Dedifferentiated amniotic fluid mesenchymal stem cell (primary cell): Measurements from ENCODE around the gene OPN4.

Source experiments
- DNase-seq: peaks from one replicate; pipeline ENCODE4 v3.0.0-alpha.2; 2016; ENCODE audit errors: extremely low spot score

The OPN4 gene

GRCh38 chr10:86681047-86681446, 26.7 kb downstream of the OPN4 start:
- DNase-seq = no peak

- DNase-seq = no peak
Measured at GRCh38 chr10:86681722-86682386, 27.5 kb downstream of the OPN4 start.

- no peak for DNase-seq
Measured at GRCh38 chr10:86682675-86683074, 28.3 kb downstream of the OPN4 start.

- no peak for DNase-seq
Measured at GRCh38 chr10:86684331-86685097, 30.2 kb downstream of the OPN4 start.

DNA sequence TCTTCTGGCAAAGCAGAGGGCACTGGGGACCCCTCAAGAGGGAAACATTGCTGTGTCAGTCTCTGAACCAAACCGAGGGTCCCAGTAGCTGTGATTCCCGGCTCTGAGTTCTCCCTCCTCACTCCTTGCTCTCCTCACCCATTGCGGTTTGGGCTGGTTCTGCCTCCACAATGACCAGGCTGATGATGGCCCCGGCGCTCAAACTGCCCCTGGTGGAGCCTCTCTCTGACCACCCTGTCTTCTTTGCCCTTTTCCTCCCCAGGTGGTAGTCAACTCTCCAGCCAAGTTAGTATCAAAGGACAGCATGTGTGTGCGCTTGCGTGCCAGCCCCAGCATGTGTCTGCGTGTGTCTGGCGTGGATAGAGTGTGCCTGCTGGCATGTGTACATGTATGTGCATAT, 31.1 kb downstream of the OPN4 start:
- no peak for DNase-seq

DNA sequence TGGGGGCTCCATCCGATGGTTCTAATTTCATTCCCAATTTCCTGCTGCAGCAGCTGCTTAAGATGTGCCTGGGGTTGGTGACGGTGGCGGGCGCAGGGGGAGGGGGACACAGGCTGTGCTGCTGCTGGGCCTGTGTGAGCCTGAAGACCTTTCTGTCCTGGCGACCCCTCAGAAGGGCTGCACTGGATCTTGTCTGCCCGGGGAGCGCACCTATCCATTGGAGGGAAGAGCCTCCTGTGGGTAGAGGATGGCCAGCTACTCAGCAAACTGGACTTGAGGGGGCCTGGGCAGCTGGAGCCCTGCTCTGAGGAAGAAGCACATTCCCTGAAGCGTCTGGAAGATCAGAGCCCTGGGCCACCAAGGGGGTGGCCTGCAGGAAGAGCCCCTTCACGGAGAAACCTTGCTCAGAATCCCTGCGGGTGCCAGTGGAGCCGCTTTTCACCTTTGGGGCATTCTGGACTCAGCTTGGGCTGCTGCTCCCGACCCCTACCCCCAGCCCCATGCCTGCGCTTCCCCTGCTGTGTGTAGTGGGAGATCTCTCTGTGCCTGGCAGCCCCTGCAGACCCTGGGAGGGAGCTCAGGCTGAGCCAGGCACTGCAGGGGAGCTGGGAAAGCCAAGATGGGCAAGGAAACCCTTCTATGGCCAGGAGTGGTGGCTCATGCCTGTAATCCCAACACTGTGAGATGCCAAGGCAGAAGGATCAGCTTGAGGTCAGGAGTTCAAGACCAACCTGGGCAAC, 31.7 kb downstream of the OPN4 start:
- no peak for DNase-seq

GRCh38 chr10:86686972-86687371, 32.6 kb downstream of the OPN4 start:
- no peak for DNase-seq

DNA sequence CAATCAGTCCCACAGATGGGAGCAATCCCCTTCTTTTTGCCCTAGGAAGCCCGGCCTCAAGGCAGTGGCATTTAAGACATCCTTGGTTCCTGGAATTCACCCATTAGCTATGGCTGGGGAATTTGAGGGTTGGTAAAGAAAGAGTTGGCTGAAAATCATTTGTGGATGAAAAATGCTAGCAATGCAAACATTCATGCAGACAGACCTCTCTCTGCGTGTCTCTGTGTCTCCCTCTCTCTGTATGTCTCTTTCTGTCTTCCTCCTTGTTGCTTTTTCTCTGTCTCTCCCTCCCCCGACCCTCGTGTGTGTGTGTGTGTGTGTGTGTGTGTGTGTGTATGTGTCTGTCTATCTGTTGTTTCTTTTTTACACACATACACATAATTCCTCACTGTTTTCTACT, 33.4 kb downstream of the OPN4 start:
- DNase-seq = peak; percentile 82

GRCh38 chr10:86688398-86688921, 34.1 kb downstream of the OPN4 start:
- DNase-seq = peak; percentile 72

DNA sequence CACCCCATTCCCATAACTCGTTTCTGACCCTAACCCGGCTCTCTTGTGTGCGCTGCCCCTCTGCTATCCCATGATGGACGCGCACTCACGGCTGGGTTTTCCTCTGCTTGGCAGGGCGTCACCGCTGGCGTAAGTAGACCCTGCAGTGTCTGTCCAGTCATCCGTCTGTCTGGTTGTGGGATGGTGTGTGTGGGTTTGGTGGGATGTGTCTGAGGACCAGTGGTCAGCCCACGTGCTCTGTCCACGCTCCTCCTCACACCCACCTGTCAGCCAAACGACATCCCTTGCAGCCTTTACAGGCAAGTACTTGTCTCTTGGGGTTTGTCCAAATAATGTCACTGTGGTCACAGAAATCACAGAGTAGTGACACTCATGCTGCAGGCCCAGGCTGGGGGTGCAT, 34.8 kb downstream of the OPN4 start:
- DNase-seq = no peak

DNA sequence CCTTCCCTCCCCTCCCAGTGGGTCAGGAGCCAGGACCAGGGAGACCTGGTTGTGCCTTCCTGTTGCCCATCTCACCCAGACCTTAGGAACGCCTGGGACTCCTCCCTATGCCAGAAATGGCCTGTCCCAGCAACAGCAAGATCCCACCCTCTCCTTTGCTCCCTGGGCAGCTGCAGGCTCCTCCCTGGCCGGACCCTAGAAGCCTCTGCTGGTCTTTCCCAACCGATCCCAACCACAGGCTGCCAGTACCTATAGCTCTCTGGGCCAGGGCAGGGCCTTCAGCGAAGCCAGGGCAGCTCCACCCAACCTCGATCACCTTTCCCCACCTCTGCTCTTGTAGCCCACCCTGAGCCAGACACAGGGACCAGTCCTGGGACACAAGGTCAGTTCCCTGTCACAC, 35.9 kb downstream of the OPN4 start:
- DNase-seq = no peak

- DNase-seq = no peak
Measured at GRCh38 chr10:86690657-86691084, 36.3 kb downstream of the OPN4 start.

DNA sequence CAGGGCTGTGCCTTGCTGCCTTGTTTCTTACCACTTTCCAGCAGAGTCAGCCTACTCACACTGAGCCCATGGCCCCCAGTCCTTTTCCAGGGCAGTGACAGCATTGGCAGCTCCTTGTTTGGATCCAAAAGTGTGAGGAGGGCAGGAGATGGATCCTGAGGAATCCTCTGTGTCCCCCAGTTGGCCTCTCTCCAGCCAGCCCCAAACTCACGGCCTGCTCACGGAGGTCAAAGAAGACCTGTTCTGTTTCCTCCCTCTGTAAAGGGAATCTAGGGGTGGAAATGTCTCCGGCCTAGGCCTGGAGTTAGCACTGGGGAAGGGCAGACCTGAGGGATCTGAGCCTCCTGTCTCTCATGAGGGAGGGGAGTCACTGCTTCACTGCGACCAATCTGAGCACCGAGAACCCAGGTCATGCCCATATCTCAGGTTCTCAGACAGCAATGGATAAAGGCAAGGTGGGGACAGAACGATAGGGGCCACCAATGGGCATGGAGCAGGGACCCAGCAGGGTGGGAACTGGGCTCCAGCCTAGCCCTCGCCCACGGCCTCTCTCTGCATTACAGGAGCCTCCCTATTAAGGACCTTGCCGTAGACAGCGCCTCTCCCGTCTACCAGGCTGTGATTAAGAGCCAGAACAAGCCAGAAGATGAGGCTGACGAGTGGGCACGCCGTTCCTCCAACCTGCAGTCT, 37.1 kb downstream of the OPN4 start:
- no peak for DNase-seq

- DNase-seq = no peak
Measured at GRCh38 chr10:86692023-86692514, 37.7 kb downstream of the OPN4 start.

DNA sequence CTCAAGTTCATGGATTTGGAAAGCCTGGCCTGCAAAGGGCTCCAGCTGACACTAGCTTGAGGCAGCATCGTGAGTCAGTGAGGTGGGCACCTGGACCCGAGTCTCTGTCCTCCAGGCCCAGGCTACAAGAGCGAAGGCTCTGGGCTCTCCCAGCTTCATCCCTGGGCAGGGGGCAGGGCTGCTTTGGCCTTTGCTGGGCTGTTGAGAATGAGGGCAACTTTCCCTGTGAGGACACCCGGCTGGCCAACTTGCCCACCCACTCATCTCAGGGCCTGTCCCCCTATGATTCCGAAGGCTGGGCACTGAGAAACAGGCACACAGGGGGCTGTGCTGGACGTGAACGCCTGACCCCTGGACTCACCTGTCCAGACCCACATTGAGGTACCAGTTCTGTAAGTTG, 38.3 kb downstream of the OPN4 start:
- DNase-seq = no peak

GRCh38 chr10:86693275-86693674, 38.9 kb downstream of the OPN4 start:
- no peak for DNase-seq

GRCh38 chr10:86693721-86694369, 39.5 kb downstream of the OPN4 start:
- peak; percentile 53 for DNase-seq

- DNase-seq = no peak
Measured at GRCh38 chr10:86698207-86698940, 44.0 kb downstream of the OPN4 start.

- no peak for DNase-seq
Measured at GRCh38 chr10:86699125-86699524, 44.8 kb downstream of the OPN4 start.

GRCh38 chr10:86699541-86699940, 45.2 kb downstream of the OPN4 start:
- DNase-seq = no peak
